Left ventricle myocardium inferior (tissue), 1 donor: ENCODE data around the gene LRCH3. TPM values are rescaled to one million over a fixed set of nuclear protein-coding genes. Genes with fewer than 3 reads are reported as not detected.

Experiments
- DNase-seq: peaks from one replicate; pipeline ENCODE4 v3.0.0-alpha.2; 2020
- H3K27ac ChIP-seq: fragments of 200-600 bp; replicated peaks from 2 replicates; pipeline ENCODE4 v1.8.0; 2021
- H3K27me3 ChIP-seq: fragments of 200-600 bp; 2 replicates; pipeline ENCODE4 v1.8.0; 2021; ENCODE audit warnings: low read depth
- H3K36me3 ChIP-seq: fragments of 200-600 bp; 2 replicates; pipeline ENCODE4 v1.8.0; 2021
- H3K4me1 ChIP-seq: fragments of 200-600 bp; 2 replicates; pipeline ENCODE4 v1.8.0; 2021
- H3K4me3 ChIP-seq: fragments of 200-600 bp; 2 replicates; pipeline ENCODE4 v1.8.0; 2021; ENCODE audit warnings: mild to moderate bottlenecking, moderate library complexity
- H3K9me3 ChIP-seq: fragments of 200-600 bp; replicated peaks from 2 replicates; pipeline ENCODE4 v1.8.0; 2021
- CTCF ChIP-seq: fragments of 200-600 bp; IDR thresholded peaks from 2 replicates; pipeline ENCODE4 v1.8.0; 2021; ENCODE audit warnings: antibody characterized with exemption, mild to moderate bottlenecking, borderline replicate concordance
- intact Hi-C: fragments of 100-400 bp; cut with micrococcal nuclease; formaldehyde crosslinking; loops from one replicate; pipeline ENCODE4 v1.11.0; 2022
- total RNA-seq: library from RNA; stranded (reverse); fragmentation: NEBNext Ultra II Directional; extraction: Animal tissue kit (Norgen Biotek cat#: 25700); gene quantifications from one replicate; pipeline ENCODE4 v1.2.1, GENCODE V29; 2021
- donor health status: DM: no; HTN: yes; CAD: no; lungs with severe emphysema.

LRCH3 gene
- total RNA-seq, 1 donor from 2014 or later, result 25.8 TPM

- no peak overlapping the region for H3K4me3 ChIP-seq
- no peak for TF ChIP-seq CTCF
- no peaks in the 10 kb centered on the region for H3K9me3 ChIP-seq
- no peaks in the 10 kb centered on the region for H3K27me3 ChIP-seq
- no peak for DNase-seq
- H3K36me3 ChIP-seq, result peaks cover 91% of the 10 kb centered on the region
- H3K27ac ChIP-seq, result no peak overlapping the region
- intact Hi-C loops, result no loop called here
- no peaks in the 10 kb centered on the region for H3K4me1 ChIP-seq
Measured at GRCh38 chr3:197830308-197830966, 39.4 kb downstream of the LRCH3 start.

GRCh38 chr3:197830967-197831313 is 39.9 kb downstream of the LRCH3 start:
- Histone ChIP-seq H3K27ac (no peak overlapping the region), H3K9me3 (no peaks in the 10 kb centered on the region), H3K36me3 (peaks cover 95% of the 10 kb centered on the region), H3K4me3 (no peak overlapping the region), H3K27me3 (no peaks in the 10 kb centered on the region), H3K4me1 (no peaks in the 10 kb centered on the region)
- intact Hi-C loops, result no loop called here
- no peak for DNase-seq
- TF ChIP-seq CTCF, result no peak

GRCh38 chr3:197833930-197834715 is 43.1 kb downstream of the LRCH3 start:
- no peak for DNase-seq
- intact Hi-C loops, result no loop called here
- H3K9me3 ChIP-seq, result no peaks in the 10 kb centered on the region
- TF ChIP-seq CTCF, result no peak
- H3K4me1 ChIP-seq, result no peaks in the 10 kb centered on the region
- no peak overlapping the region for H3K4me3 ChIP-seq
- H3K27me3 ChIP-seq, result no peaks in the 10 kb centered on the region
- peaks cover 90% of the 10 kb centered on the region for H3K36me3 ChIP-seq
- H3K27ac ChIP-seq, result no peak overlapping the region

GRCh38 chr3:197835509-197835908 is 44.5 kb downstream of the LRCH3 start:
- Histone ChIP-seq H3K4me1 (no peaks in the 10 kb centered on the region), H3K27me3 (no peaks in the 10 kb centered on the region), H3K36me3 (peaks cover 90% of the 10 kb centered on the region), H3K4me3 (no peak overlapping the region), H3K27ac (no peak overlapping the region), H3K9me3 (no peaks in the 10 kb centered on the region)
- intact Hi-C loops, result no loop called here
- no peak for TF ChIP-seq CTCF
- DNase-seq, result no peak

- Histone ChIP-seq H3K9me3 (no peaks in the 10 kb centered on the region), H3K4me1 (no peaks in the 10 kb centered on the region), H3K27me3 (no peaks in the 10 kb centered on the region), H3K36me3 (peaks cover 90% of the 10 kb centered on the region), H3K27ac (no peak overlapping the region), H3K4me3 (no peak overlapping the region)
- DNase-seq, result no peak
- intact Hi-C loops, result no loop called here
- no peak for TF ChIP-seq CTCF
Measured at GRCh38 chr3:197836244-197836643, 45.2 kb downstream of the LRCH3 start.
